HepG2 (cell line): ENCODE data around the gene IQCN. TPM values are rescaled to one million over a fixed set of nuclear protein-coding genes. Genes with fewer than 3 reads are reported as not detected.

Experiments used
- BORCS8-MEF2B ChIP-seq: sonication (generic); formaldehyde crosslinking; IDR thresholded peaks from 2 replicates; pipeline ENCODE4 v1.8.0; 2022; ENCODE audit warnings: mild to moderate bottlenecking, missing genetic modification reagents
- CEBPB ChIP-seq: IDR thresholded peaks from 2 replicates; pipeline ENCODE4 v1.6.1; 2011; ENCODE audit warnings: low read depth, low read length, improper control_type of control experiment, borderline replicate concordance
- ETS1 ChIP-seq: sonication (generic); formaldehyde crosslinking; IDR thresholded peaks from 2 replicates; pipeline ENCODE4 v1.4.0; 2020; ENCODE audit warnings: missing genetic modification reagents
- FOXK1 ChIP-seq: sonication (generic); formaldehyde crosslinking; IDR thresholded peaks from 2 replicates; pipeline ENCODE4 v1.4.0; 2020; ENCODE audit warnings: low read depth, missing genetic modification reagents, borderline replicate concordance
- MED1 ChIP-seq: sonication (generic); formaldehyde crosslinking; IDR thresholded peaks from 2 replicates; pipeline ENCODE4 v1.4.0; 2020; ENCODE audit warnings: missing genetic modification reagents
- POGK ChIP-seq: sonication (generic); formaldehyde crosslinking; conservative IDR thresholded peaks from 2 replicates; pipeline ENCODE4 v1.8.0; 2022; ENCODE audit warnings: mild to moderate bottlenecking, moderate library complexity, missing genetic modification reagents
- RBAK ChIP-seq: sonication (generic); formaldehyde crosslinking; IDR thresholded peaks from 2 replicates; pipeline ENCODE4 v1.5.1; 2020; ENCODE audit warnings: mild to moderate bottlenecking, missing genetic modification reagents
- TEAD2 ChIP-seq: sonication (generic); formaldehyde crosslinking; IDR thresholded peaks from 2 replicates; pipeline ENCODE4 v1.9.0; 2021; ENCODE audit warnings: missing genetic modification reagents
- TSC22D2 ChIP-seq: sonication (generic); formaldehyde crosslinking; IDR thresholded peaks from 2 replicates; pipeline ENCODE4 v1.5.1; 2020; ENCODE audit warnings: missing genetic modification reagents, mild to moderate bottlenecking, borderline replicate concordance
- ZNF230 ChIP-seq: sonication (generic); formaldehyde crosslinking; IDR thresholded peaks from 2 replicates; pipeline ENCODE4 v1.4.0; 2020; ENCODE audit warnings: mild to moderate bottlenecking, missing genetic modification reagents
- ZNF549 ChIP-seq: sonication (generic); formaldehyde crosslinking; IDR thresholded peaks from 2 replicates; pipeline ENCODE4 v1.5.0; 2020; ENCODE audit warnings: missing genetic modification reagents
- ZNF574 ChIP-seq: sonication (generic); formaldehyde crosslinking; IDR thresholded peaks from 2 replicates; pipeline ENCODE4 v1.4.0; 2020; ENCODE audit warnings: missing genetic modification reagents
- ZNF800 ChIP-seq: sonication (generic); formaldehyde crosslinking; IDR thresholded peaks from 2 replicates; pipeline ENCODE4 v1.4.0; 2020; ENCODE audit warnings: missing genetic modification reagents
- ZNF879 ChIP-seq: sonication (generic); formaldehyde crosslinking; IDR thresholded peaks from 2 replicates; pipeline ENCODE4 v1.8.1; 2023; ENCODE audit warnings: missing genetic modification reagents
- polyA plus RNA-seq, 8 experiments: library from polyadenylated mRNA; depleted of rRNA in 3 of 8; stranded (reverse) in 7 of 8; unstranded in 1 of 8; fragments of >200 nt; fragmentation: Illumina TruSeq in 4 of 8; extraction: Trizol in 4 of 8; gene quantifications; 2 replicates each; pipeline versions ENCODE4 v1.2.1 to v1.2.3, GENCODE V29; 2011 to 2016; ENCODE audit warnings: low read depth in 4 of 8, missing spikeins in 1 of 8, mixed read lengths in 1 of 8; ENCODE audit not compliant: insufficient read depth in 1 of 8
- total RNA-seq, 5 experiments: library from RNA; depleted of rRNA; stranded (reverse); fragments of >200 nt; fragmentation: Illumina TruSeq; extraction: Trizol; gene quantifications; 2 replicates each; pipeline ENCODE4 v1.2.3, GENCODE V29; 2016; ENCODE audit warnings: low read depth in 1 of 5
- TF ChIP-seq, protein P1 (sequence below): sonication (generic); formaldehyde crosslinking; IDR thresholded peaks from 2 replicates; pipeline ENCODE4 v1.4.0; 2020; ENCODE audit warnings: missing genetic modification reagents
- TF ChIP-seq, protein P2 (sequence below): sonication (generic); formaldehyde crosslinking; IDR thresholded peaks from 2 replicates; pipeline ENCODE4; 2020; ENCODE audit warnings: missing genetic modification reagents, mild to moderate bottlenecking, borderline replicate concordance

IQCN gene
- total and polyA plus RNA-seq, 2 of the 13 experiments (the other 11 are each of a cell fraction or from before 2014, with no cell fraction given), result 0.04 to 0.18 TPM

GRCh38 chr19:18291590-18292461 lies 17.6 kb upstream of the IQCN start (continued):
- 0 out of 2 replicates have a peak, but pooled peaks have one; percentile 44 for TF ChIP-seq POGK
- no peak for TF ChIP-seq RBAK (CRISPR knock-in tag)
- no peak; the same call in 1 of the 2 replicates for TF ChIP-seq ZNF574
- TF ChIP-seq TEAD2 (CRISPR knock-in tag), result no peak
- TF ChIP-seq TSC22D2, result peak; percentile 64; the same call in 1 of the 2 replicates
- TF ChIP-seq, protein P1, sequence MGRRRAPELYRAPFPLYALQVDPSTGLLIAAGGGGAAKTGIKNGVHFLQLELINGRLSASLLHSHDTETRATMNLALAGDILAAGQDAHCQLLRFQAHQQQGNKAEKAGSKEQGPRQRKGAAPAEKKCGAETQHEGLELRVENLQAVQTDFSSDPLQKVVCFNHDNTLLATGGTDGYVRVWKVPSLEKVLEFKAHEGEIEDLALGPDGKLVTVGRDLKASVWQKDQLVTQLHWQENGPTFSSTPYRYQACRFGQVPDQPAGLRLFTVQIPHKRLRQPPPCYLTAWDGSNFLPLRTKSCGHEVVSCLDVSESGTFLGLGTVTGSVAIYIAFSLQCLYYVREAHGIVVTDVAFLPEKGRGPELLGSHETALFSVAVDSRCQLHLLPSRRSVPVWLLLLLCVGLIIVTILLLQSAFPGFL (CRISPR knock-in tag), result no peak
- no peak for TF ChIP-seq CEBPB
- TF ChIP-seq, protein P2, sequence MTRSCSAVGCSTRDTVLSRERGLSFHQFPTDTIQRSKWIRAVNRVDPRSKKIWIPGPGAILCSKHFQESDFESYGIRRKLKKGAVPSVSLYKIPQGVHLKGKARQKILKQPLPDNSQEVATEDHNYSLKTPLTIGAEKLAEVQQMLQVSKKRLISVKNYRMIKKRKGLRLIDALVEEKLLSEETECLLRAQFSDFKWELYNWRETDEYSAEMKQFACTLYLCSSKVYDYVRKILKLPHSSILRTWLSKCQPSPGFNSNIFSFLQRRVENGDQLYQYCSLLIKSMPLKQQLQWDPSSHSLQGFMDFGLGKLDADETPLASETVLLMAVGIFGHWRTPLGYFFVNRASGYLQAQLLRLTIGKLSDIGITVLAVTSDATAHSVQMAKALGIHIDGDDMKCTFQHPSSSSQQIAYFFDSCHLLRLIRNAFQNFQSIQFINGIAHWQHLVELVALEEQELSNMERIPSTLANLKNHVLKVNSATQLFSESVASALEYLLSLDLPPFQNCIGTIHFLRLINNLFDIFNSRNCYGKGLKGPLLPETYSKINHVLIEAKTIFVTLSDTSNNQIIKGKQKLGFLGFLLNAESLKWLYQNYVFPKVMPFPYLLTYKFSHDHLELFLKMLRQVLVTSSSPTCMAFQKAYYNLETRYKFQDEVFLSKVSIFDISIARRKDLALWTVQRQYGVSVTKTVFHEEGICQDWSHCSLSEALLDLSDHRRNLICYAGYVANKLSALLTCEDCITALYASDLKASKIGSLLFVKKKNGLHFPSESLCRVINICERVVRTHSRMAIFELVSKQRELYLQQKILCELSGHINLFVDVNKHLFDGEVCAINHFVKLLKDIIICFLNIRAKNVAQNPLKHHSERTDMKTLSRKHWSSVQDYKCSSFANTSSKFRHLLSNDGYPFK (CRISPR knock-in tag), result no peak
- peak; percentile 61; the same call in 1 of the 2 replicates for TF ChIP-seq FOXK1 (CRISPR knock-in tag)
- peak; percentile 17; the same call in 1 of the 2 replicates for TF ChIP-seq MED1 (CRISPR knock-in tag)
- no peak for TF ChIP-seq ZNF549
- 0 out of 2 replicates have a peak, but pooled peaks have one; percentile 53 for TF ChIP-seq BORCS8-MEF2B (CRISPR knock-in tag)
- TF ChIP-seq ZNF230, result peak; percentile 59; the same call in 1 of the 2 replicates
- TF ChIP-seq ZNF879 (CRISPR knock-in tag), result no peak
- TF ChIP-seq ZNF800, result no peak
- TF ChIP-seq ETS1, result no peak
